D721Med (cell line): ENCODE measurements around the gene SEPTIN3.
A peak's percentile ranks its signal among the peaks of the same experiment; 100 is the strongest.

ENCODE experiments used
- DNase-seq: peaks from one replicate; pipeline ENCODE4 v3.0.0; 2011; ENCODE audit warnings: low spot score; ENCODE audit not compliant: insufficient read length
- FAIRE-seq: peaks from 2 replicates; lab custom pipeline; 2011; peaks lifted over from hg19 to GRCh38; lab: Jason Lieb, UNC
- CTCF ChIP-seq: IDR thresholded peaks from 2 replicates; pipeline ENCODE4 v1.5.1; 2012; ENCODE audit warnings: mild to moderate bottlenecking, control low read depth; ENCODE audit not compliant: insufficient read depth; ENCODE audit errors: missing control alignments

SEPTIN3 gene

DNA sequence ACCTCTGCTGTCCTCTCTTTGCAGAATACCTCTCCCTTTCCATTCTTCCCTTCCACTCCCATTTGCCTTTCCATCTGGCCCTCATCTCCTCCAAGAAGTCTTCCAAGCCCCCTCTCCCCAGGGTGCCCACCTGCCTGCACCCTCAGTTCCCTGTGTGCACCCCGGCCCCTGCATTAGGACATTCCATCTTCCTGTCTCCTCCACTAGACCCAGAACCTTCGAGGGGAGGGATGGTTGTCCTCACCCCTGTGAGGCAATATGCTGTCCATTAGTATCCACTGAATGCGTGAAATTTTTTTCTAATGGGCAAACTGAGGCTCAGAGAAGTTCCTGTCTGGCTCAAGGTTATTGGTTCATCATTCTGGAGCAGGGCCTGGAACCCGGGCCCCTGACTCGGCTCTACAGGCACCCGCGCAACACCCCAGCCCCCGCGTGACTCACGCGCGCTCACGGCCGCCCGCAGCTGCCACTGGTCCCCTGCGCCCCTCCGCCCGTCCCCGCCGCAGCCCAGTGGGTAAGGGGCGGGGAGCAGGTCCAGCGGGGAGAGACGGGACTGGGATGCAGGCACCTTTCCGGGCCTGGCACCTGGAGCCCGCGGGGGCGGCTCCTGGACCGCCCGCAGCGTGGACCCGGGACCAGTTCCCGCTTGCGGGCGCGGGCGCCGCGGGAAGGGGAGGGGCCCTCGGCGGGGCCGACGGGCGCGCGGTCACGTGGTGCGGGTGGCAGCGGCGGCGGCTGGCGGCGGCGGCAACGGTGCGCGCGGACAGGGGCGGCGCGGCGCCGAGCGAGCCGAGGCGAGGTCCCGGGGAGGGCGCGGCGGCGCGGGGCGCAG lies 7.0 kb downstream of the SEPTIN3 start:
- TF ChIP-seq CTCF, result no peak
- DNase-seq, result peak; percentile 57
- no peak for FAIRE-seq

DNA sequence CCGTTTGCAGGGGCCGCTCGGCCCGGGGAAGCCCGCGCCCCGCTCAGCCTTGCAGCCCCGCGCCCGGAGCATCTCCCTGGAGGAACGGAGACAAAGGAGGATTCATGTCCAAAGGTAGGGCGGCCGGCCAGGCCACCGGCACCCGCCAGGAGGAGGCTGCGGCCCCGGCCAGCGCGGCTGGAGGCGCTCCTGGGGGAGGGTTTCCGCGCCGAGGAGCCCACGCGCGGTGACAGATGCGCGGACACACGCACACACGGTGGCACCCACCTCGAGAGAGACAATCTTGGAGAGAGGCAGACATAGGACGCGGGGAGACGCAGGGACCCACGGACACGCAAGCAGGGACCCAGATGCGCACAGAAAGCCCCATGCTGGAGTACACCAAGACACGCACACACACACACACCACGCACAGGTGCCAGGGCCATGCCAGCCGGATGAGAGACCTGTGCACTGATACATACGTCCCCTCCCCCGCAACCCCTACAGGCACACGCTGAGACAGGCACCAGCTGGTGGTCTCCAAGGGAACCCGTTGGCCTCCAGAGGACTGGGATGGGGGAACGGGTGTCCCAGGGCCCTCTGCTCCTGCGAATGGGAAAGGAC lies 7.8 kb downstream of the SEPTIN3 start:
- no peak for TF ChIP-seq CTCF
- DNase-seq (no peak), FAIRE-seq (no peak)

- no peak for FAIRE-seq
- no peak for DNase-seq
- TF ChIP-seq CTCF, result no peak
Measured at GRCh38 chr22:41978732-41979131, 9.5 kb downstream of the SEPTIN3 start.

DNA sequence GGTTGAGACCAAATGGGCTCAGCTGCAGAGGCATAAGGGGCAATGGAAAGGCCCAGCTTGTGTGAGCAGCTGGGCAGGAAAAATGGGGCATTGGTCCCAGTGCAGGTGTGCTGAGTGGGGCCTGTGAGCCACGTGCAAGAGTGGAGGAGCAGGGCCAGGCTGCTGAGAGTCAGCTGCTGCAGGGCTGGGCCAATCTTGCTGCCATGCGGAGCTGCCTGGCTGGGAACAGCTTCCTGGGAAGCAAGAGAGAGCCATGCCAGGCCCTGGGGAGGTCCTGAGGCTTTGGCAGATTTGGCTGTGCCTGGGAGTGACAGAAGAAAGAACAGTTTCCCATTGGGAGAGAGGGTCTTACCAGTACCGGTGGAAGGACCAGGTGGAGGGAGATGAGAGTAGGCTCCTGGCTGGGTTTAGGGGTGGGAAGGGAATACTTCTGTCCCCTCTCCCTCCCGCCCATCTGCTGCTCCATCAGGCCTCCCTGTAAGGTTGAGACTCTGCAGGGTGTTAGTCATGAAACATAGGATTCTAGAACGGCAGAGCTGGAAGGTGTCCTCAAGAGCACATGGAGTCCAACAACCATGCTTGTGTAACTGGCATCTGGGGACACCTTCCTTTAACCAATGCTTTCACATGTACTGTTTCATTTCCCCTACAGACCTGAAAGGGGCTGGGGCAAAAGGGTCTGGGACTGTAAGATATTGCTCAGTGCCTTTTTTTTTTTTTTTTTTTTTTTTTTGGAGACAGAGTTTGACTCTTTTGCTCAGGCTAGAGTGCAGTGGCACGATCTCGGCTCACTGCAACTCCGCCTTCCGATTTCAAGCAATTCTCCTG lies 10.4 kb downstream of the SEPTIN3 start:
- FAIRE-seq (no peak), DNase-seq (no peak)

GRCh38 chr22:41982865-41983264 lies 13.6 kb downstream of the SEPTIN3 start:
- DNase-seq (no peak), FAIRE-seq (no peak)
- no peak for TF ChIP-seq CTCF

More for the DNA sequence above, 10.4 kb downstream of the SEPTIN3 start:
- no peak for TF ChIP-seq CTCF

- FAIRE-seq (no peak), DNase-seq (no peak)
Measured at GRCh38 chr22:41983513-41984405, 14.5 kb downstream of the SEPTIN3 start.

More at GRCh38 chr22:41983513-41984405, 14.5 kb downstream of the SEPTIN3 start:
- no peak for TF ChIP-seq CTCF
